Small intestine (tissue), 7 donors: ENCODE data around the gene HIF3A. TPM values are rescaled to one million over a fixed set of nuclear protein-coding genes. Genes with fewer than 3 reads are reported as not detected.

ENCODE experiments used
- DNase-seq, 2 donors: peaks; one replicate each; pipeline versions ENCODE4 v3.0.0 to v3.0.0-alpha.2; 2013
- FAIRE-seq: peaks from 2 replicates; lab custom pipeline; 2012; peaks lifted over from hg19 to GRCh38; lab: Jason Lieb, UNC
- H3K27ac ChIP-seq, 3 donors: one replicate each; pipeline ENCODE4 v1.5.1; 2013; ENCODE audit warnings: low read length in 2 of 3, mild to moderate bottlenecking in 2 of 3, control low read depth in 1 of 3, inconsistent platforms in 1 of 3, low read depth in 1 of 3, moderate library complexity in 1 of 3
- H3K27me3 ChIP-seq, 3 donors: one replicate each; pipeline ENCODE4 v1.6.1; 2013; ENCODE audit warnings: low read length in 3 of 3, inconsistent platforms in 1 of 3; ENCODE audit not compliant: control insufficient read depth in 3 of 3, insufficient read depth in 3 of 3
- H3K36me3 ChIP-seq, 3 donors: one replicate each; pipeline ENCODE4 v1.6.1; 2013; ENCODE audit warnings: low read length in 3 of 3, inconsistent platforms in 1 of 3, low read depth in 1 of 3, mild to moderate bottlenecking in 1 of 3, moderate library complexity in 1 of 3; ENCODE audit not compliant: control insufficient read depth in 3 of 3, insufficient read depth in 2 of 3
- H3K4me1 ChIP-seq, 3 donors: one replicate each; pipeline ENCODE4 v1.6.1; 2013; ENCODE audit warnings: low read length in 2 of 3, inconsistent platforms in 1 of 3, low read depth in 1 of 3, mild to moderate bottlenecking in 1 of 3, moderate library complexity in 1 of 3; ENCODE audit not compliant: control insufficient read depth in 3 of 3, insufficient read depth in 2 of 3
- H3K4me3 ChIP-seq, 3 donors: one replicate each; pipeline ENCODE4 v1.5.1; 2013; ENCODE audit warnings: low read length in 3 of 3, control low read depth in 1 of 3, inconsistent platforms in 1 of 3, low read depth in 1 of 3, mild to moderate bottlenecking in 1 of 3, moderate library complexity in 1 of 3
- H3K9me3 ChIP-seq, 2 donors: one replicate each; pipeline ENCODE4 v1.6.1; 2013; ENCODE audit warnings: low read depth in 1 of 2, low read length in 1 of 2; ENCODE audit not compliant: control insufficient read depth in 2 of 2, insufficient read depth in 1 of 2
- WGBS, 3 donors: extraction: QIAGEN DNeasy Blood & Tissue Kit; methylation state at CpG; one replicate each; pipeline ENCODE4 v1.1.7; 2013; 5-methylcytosine and 5-hydroxymethylcytosine counted together
- polyA plus RNA-seq, 4 donors: library from polyadenylated mRNA; stranded (reverse) in 3 of 4; unstranded in 1 of 4; fragments of 200-250 nt in 3 of 4; fragments of 120-200 nt in 1 of 4; gene quantifications; one replicate each; pipeline versions ENCODE4 v1.2.1 to v1.2.3, GENCODE V29; 2013
- donor health status: healthy with polysubstance abuse.
- donor health status: control.
- donor health status: control.
- donor health status: Bipolar disorder and iron deficiency.
- donor health status: healthy.

HIF3A gene
- polyA plus RNA-seq, 4 donors = 0.89 to 159 (median 16.0) TPM

DNA sequence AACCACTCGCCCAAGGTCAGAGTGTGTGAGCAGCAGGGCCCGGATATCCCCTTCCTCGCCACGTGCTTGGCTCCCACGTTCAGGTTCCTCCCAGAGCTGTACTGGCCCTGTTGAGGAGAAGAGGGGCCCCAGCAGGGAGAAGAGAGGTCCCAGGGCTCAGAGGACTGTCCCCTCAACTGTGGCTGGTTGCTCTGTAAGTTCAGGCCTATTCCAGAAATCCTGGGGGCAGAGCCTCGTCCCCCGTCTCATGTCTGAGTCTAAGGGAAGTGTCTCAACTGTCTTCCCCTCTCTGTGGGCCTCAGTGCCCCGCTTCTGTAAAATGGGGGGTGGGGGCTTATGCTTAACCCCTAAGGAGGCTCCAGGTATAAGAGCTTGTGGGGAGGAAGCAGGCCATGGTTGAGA lies 53.9 kb downstream of the HIF3A start:
- Histone ChIP-seq H3K27me3 (no peaks in the 10 kb centered on the region), H3K27ac (peak overlapping the region in 2 of 3 donors; percentile 51 to 66), H3K4me1 (peaks cover 1 to 43% (median 15%) of the 10 kb centered on the region in 3 donors), H3K9me3 (no peaks in the 10 kb centered on the region), H3K36me3 (peaks cover 2 to 67% (median 9%) of the 10 kb centered on the region in 3 donors), H3K4me3 (no peak overlapping the region)
- DNase-seq = no peak
- FAIRE-seq = no peak
- WGBS, 3 donors = 34 to 66% (median 43%) methylated on average over 8 of the region's 8 CpGs

DNA sequence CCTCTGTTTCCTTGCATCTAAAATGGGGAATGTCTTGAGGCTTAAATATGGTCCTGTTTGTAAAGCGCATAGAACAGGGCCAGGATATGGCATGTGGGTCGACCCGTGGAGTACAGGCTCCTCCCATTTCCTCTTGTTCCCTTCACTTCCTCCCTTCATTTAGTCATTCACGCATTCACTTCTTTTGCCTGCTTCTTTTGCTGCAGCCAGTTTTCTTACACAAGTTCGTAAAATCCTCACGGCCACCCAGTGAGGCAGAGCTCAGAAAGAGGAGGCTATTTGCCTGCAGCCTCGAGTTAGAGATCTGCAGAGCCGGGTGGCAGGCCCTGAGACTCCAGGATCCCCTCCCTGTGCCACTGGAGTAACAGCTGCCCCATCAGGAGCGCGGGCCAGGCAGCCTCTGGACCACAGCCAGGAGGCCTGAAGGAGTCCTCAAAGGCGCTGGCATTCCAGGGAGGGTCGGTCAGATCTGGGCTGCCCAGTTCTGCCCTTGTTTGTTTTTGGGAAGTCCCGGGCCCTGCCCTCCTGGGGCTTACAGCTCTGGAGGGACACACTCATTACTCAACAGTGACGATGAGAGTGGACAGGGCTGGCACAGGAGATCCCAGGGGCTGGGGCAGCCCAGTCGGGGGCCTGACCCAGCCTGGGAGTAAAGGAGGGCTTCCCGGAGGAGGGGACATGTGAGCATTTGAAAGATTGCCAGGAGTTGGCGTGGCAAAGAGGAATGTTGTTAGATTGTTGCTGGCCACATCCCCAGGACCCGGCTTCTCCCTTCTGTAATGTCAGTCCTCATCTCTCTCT lies 54.6 kb downstream of the HIF3A start:
- Histone ChIP-seq H3K36me3 (peaks cover 4 to 73% (median 9%) of the 10 kb centered on the region in 3 donors), H3K4me3 (no peak overlapping the region), H3K27ac (peak overlapping the region in 2 of 3 donors; percentile 5 to 66), H3K4me1 (peaks cover 8 to 47% (median 16%) of the 10 kb centered on the region in 3 donors), H3K27me3 (no peaks in the 10 kb centered on the region), H3K9me3 (no peaks in the 10 kb centered on the region)
- FAIRE-seq (no peak), DNase-seq (peak in 1 of 2 donors; percentile 28)
- WGBS, 3 donors = 41 to 47% (median 44%) methylated on average over 18 of the region's 18 CpGs

DNA sequence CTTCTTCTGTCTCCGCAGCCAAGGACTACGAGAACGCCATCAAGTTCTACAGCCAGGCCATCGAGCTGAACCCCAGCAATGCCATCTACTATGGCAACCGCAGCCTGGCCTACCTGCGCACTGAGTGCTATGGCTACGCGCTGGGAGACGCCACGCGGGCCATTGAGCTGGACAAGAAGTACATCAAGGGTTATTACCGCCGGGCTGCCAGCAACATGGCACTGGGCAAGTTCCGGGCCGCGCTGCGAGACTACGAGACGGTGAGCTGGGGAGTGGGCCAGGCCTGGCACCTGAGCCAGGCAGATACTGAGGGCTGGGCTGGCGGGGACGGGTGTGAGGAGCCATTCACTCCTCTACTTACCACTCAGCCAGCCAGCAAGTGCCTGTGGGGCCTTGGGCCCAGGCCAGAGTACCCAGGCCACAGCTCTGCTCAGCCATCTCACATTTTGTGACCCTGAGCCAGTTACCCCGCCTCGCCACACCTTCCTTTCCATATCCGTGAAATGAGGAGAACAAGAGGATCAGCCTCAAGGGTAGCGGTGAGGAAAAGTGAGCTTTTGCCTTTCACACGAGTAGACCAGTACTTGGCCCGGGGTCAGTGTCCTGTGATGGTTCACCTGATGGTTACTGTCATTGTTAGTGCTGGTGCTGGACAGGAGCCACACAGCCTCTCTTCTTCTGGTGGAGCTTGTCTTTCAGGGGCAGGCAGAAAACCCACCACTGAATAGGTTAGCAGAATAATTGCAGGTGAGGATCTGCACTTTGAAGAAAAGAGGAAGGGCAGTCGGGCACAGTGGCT lies 57.1 kb downstream of the HIF3A start:
- DNase-seq (no peak), FAIRE-seq (no peak)
- Histone ChIP-seq H3K27me3 (no peaks in the 10 kb centered on the region), H3K36me3 (peaks cover 6 to 82% (median 9%) of the 10 kb centered on the region in 3 donors), H3K27ac (peak overlapping the region in 1 of 3 donors; percentile 83), H3K9me3 (no peaks in the 10 kb centered on the region), H3K4me3 (no peak overlapping the region), H3K4me1 (peaks cover 9 to 46% (median 18%) of the 10 kb centered on the region in 3 donors)
- 88 to 91% (median 90%) methylated on average over 28 of the region's 28 CpGs for WGBS, 3 donors

DNA sequence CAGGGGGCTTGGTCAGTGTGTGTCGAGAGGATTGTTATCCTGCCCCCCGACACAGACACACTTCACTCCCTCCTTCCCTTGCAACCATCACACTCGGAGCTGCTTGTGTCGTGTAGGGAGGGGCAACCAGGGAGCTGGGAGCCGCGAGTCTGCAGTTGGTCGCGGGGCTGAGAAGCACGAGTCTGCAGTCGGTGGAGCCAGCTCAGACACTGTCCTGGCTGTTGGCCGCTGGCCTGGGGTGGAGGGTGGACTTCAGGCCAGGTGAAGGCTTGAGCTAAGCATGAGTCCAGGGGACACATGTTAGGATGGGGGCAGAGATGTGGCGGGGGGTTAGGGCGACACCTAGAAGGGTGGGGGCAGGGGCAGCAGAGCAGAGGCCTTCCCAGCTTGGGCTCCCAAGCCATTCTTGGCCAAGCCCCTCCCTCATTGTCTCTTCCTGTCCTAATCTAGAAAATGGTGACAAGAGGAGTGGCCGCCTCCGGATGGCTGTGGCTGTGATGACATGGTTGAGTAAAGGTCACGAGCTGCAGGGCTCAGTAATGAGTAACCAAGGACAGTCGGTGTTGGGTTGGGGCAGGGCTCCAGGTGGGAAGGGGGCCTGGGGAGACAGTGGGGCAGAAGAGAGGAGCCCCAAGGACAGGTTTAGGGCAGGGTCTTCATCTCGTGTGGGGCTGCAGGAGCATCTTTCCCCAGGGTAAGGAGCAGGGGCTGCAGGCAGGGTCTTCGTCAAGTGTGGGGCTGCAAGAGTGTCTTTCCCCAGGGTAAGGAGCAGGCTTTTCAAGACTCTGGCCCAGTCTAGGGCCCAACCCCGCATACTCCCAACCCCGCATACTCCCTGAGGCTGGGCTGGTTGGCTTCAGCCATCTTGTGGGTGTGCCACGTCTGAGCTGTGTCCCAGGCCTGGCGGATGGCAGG lies 58.6 kb downstream of the HIF3A start:
- H3K9me3 ChIP-seq = no peaks in the 10 kb centered on the region
- FAIRE-seq (no peak), DNase-seq (peak; percentile 73 to 89)
- no peak overlapping the region for H3K4me3 ChIP-seq
- peaks cover 7 to 70% (median 9%) of the 10 kb centered on the region in 3 donors for H3K36me3 ChIP-seq
- no peaks in the 10 kb centered on the region for H3K27me3 ChIP-seq
- H3K27ac ChIP-seq = peak overlapping the region in 2 of 3 donors; percentile 4 to 83
- whole genome bisulfite sequencing, 3 donors = 73 to 76% (median 73%) methylated on average over 23 of the region's 23 CpGs
- peaks cover 9 to 38% (median 13%) of the 10 kb centered on the region in 3 donors for H3K4me1 ChIP-seq

DNA sequence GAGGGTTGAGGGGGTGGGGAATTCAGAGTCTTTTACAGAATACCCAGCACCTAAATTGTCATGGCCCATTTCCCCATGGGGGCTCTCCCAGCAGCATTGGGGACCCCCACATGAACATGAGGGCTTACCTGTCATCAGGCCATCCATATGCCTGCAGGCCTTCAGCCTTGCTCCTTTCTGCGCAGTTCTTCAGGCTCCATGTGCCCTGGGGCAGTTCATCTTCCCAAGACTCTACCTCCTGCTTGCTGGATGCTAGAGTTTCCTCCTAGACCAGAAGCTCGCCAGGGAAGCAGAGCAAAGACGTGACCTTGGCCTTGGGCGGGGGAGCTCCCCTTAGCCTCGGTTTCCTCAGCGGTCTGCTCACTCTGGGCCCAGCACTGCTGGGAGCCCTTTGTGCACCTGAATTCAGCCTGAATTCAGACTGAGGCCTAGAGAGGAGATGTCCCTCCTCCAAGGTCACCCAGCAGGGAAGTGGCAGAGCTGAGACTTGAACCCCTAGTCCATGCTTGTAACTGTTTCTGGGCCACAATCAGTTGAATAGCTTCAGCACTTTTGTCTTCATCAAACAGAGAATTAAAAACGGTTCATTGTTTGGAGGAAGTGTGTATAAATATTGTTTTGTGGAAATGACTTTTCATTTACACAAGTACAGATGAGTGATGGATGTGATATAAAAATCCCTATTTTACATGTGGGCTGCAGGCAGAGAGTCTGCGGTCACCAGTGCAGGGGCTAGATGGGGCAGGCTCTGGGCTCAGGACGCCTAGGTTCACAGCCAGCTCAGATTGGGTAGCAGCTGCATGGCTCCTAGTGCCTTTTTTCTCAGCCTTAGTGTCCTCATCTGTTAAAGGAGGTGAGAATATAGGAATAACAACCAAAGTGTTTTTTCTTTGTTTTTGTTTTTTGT lies 59.6 kb downstream of the HIF3A start:
- peaks cover 7 to 62% (median 9%) of the 10 kb centered on the region in 3 donors for H3K36me3 ChIP-seq
- DNase-seq = no peak
- H3K4me3 ChIP-seq = no peak overlapping the region
- H3K27ac ChIP-seq = peak overlapping the region in 1 of 3 donors; percentile 83
- peaks cover 9 to 35% (median 9%) of the 10 kb centered on the region in 3 donors for H3K4me1 ChIP-seq
- 86 to 91% (median 88%) methylated on average over 9 of the region's 9 CpGs for WGBS, 3 donors
- H3K9me3 ChIP-seq = no peaks in the 10 kb centered on the region
- H3K27me3 ChIP-seq = no peaks in the 10 kb centered on the region
- FAIRE-seq = no peak

DNA sequence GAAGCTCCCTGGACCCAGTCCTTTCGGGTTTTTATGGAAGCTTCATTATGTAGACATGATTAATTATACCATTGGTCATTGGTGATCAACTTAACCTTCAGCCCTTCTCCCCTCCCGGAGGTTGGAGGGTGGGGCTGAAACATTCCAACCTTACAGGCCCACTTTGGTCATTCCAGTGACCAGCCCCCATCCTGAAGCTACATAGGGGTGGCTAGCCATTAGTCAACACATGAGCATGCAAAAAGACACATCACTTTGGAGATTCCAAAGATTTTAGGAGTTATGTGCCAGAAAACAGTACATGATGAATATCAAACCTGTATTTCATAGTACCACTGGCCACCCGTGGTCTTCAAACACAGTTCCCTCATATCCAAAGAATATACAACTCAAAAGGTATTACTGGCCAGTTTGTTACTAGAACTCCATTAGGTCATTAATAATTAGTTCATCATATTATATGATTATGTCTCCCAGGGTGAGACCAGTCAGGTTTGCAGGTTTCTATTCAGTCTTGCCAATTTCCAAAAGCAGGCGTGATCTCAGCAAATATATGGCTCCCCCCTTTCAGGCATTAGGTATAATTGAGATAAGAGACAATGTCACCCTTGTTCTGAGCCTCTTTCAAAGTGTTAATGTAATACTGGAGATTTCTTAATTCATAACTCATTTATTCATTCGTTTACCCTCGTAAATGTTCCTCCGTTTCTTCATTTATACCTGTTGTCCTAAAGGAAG lies 61.2 kb downstream of the HIF3A start:
- no peak overlapping the region for H3K4me3 ChIP-seq
- 30 to 69% (median 48%) methylated on average over 7 of the region's 7 CpGs for WGBS, 3 donors
- FAIRE-seq (no peak), DNase-seq (no peak)
- peaks cover 8 to 31% (median 9%) of the 10 kb centered on the region in 3 donors for H3K4me1 ChIP-seq
- no peaks in the 10 kb centered on the region for H3K9me3 ChIP-seq
- H3K36me3 ChIP-seq = peaks cover 7 to 46% (median 9%) of the 10 kb centered on the region in 3 donors
- H3K27me3 ChIP-seq = no peaks in the 10 kb centered on the region
- no peak overlapping the region for H3K27ac ChIP-seq

DNA sequence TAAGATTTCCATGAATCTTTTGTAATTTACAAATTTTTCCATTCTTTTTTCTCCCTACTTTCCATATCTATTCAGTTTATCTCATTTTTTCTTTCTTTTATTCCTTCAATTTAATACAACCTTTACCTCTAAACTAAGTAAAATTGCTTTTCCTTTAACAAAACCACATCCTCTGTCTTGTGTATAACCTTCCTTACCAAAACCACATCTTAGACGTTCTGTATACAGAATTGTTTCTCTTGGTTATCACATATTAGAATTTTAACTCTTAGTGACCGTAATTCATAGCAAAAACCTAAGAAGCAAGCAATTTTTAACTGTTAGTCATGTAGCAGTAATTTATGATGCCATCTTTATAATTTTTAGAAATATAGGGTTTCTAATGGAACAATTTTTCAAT lies 65.1 kb downstream of the HIF3A start:
- no peak overlapping the region for H3K27ac ChIP-seq
- H3K4me3 ChIP-seq = no peak overlapping the region
- DNase-seq (peak in 1 of 2 donors; percentile 27), FAIRE-seq (no peak)
- H3K36me3 ChIP-seq = peaks cover 3 to 37% (median 5%) of the 10 kb centered on the region in 3 donors
- no peaks in the 10 kb centered on the region for H3K27me3 ChIP-seq
- H3K4me1 ChIP-seq = peaks cover 0 to 12% (median 5%) of the 10 kb centered on the region in 3 donors
- WGBS, 3 donors = 54 to 72% (median 59%) methylated on average over 2 of the region's 2 CpGs
- no peaks in the 10 kb centered on the region for H3K9me3 ChIP-seq
